H1 (cell line): ENCODE data around the gene BUD13. TPM values are rescaled to one million over a fixed set of nuclear protein-coding genes. Genes with fewer than 3 reads are reported as not detected.

ENCODE experiments used
- CTCF ChIA-PET: fragments of 300-600 bp; sonication (Branson Sonifier 250); formaldehyde crosslinking; loops from one replicate; lab custom pipeline; 2021; ENCODE audit not compliant: partially characterized antibody; lab: Charles Lee
- POLR2A ChIA-PET: fragments of 300-600 bp; sonication (Branson Sonifier 250); formaldehyde crosslinking; loops from one replicate; lab custom pipeline; 2021; ENCODE audit warnings: inconsistent platforms; ENCODE audit not compliant: partially characterized antibody; lab: Charles Lee
- DNase-seq, 2 experiments: peaks; one replicate each; pipeline versions ENCODE4 v3.0.0 to v3.0.0-alpha.2; 2010 to 2022; ENCODE audit warnings: low spot score in 2 of 2, low read depth in 1 of 2, mixed read lengths in 1 of 2
- FAIRE-seq: peaks from 2 replicates; lab custom pipeline; 2011; peaks lifted over from hg19 to GRCh38; lab: Jason Lieb, UNC
- H2AFZ ChIP-seq: 2 replicates; pipeline ENCODE4 v1.8.1; 2012; ENCODE audit warnings: low read length, inconsistent platforms
- H2AK5ac ChIP-seq: 2 replicates; pipeline ENCODE4 v1.6.1; 2013; ENCODE audit warnings: low read depth, low read length
- H2BK120ac ChIP-seq: replicated peaks from 2 replicates; pipeline ENCODE3; 2013; ENCODE audit warnings: low read depth, low read length, inconsistent platforms
- H2BK12ac ChIP-seq: 2 replicates; pipeline ENCODE4 v1.6.1; 2013; ENCODE audit warnings: low read depth, low read length
- H2BK15ac ChIP-seq: 2 replicates; pipeline ENCODE4 v1.6.1; 2013; ENCODE audit warnings: low read length
- H2BK20ac ChIP-seq: 2 replicates; pipeline ENCODE4 v1.6.1; 2013; ENCODE audit warnings: low read length
- H2BK5ac ChIP-seq: 2 replicates; pipeline ENCODE4 v1.6.1; 2013; ENCODE audit warnings: low read depth, low read length
- H3K14ac ChIP-seq: 2 replicates; pipeline ENCODE4 v1.6.1; 2013; ENCODE audit warnings: inconsistent platforms; ENCODE audit not compliant: insufficient read length
- H3K18ac ChIP-seq: 2 replicates; pipeline ENCODE4 v1.6.1; 2013; ENCODE audit warnings: low read length; ENCODE audit errors: extremely low read depth
- H3K23ac ChIP-seq: 2 replicates; pipeline ENCODE4 v1.6.1; 2013; ENCODE audit warnings: inconsistent platforms; ENCODE audit not compliant: insufficient read length
- H3K23me2 ChIP-seq: 2 replicates; pipeline ENCODE4 v1.6.1; 2013; ENCODE audit warnings: low read depth, low read length
- H3K27ac ChIP-seq: 2 replicates; pipeline ENCODE4 v1.6.1; 2011; ENCODE audit warnings: low read depth, low read length, inconsistent platforms
- H3K27me3 ChIP-seq, 4 experiments: replicated peaks in 1 of 4; 1 replicate in 1 of 4; 2 replicates in 3 of 4; pipeline versions ENCODE4 v1.6.1 to v1.8.1; 2011 to 2013; ENCODE audit warnings: low read length in 3 of 4, mild to moderate bottlenecking in 3 of 4, inconsistent platforms in 2 of 4, mixed read lengths in 2 of 4, moderate library complexity in 1 of 4; ENCODE audit not compliant: control insufficient read depth in 3 of 4, insufficient read depth in 3 of 4; ENCODE audit errors: extremely low read depth in 1 of 4
- H3K36me3 ChIP-seq, 4 experiments: 2 replicates each; pipeline versions ENCODE4 v1.6.1 to v1.8.1; 2011 to 2013; ENCODE audit warnings: mild to moderate bottlenecking in 4 of 4, low read length in 3 of 4, moderate library complexity in 2 of 4, control low read depth in 1 of 4, inconsistent platforms in 1 of 4; ENCODE audit not compliant: insufficient read depth in 4 of 4, control insufficient read depth in 2 of 4
- H3K4ac ChIP-seq: replicated peaks from 2 replicates; pipeline ENCODE3; 2013; ENCODE audit warnings: low read length, low read depth, mixed read lengths, inconsistent platforms; ENCODE audit not compliant: insufficient read length
- H3K4me1 ChIP-seq, 4 experiments: replicated peaks in 1 of 4; 1 replicate in 1 of 4; 2 replicates in 3 of 4; pipeline versions ENCODE4 v1.6.1 to v1.8.1; 2011 to 2013; ENCODE audit warnings: low read length in 3 of 4, inconsistent platforms in 2 of 4, mixed read lengths in 1 of 4; ENCODE audit not compliant: insufficient read depth in 4 of 4, control insufficient read depth in 3 of 4
- H3K4me2 ChIP-seq, 2 experiments: 2 replicates each; pipeline versions ENCODE4 v1.6.1 to v1.8.1; 2011 to 2013; ENCODE audit warnings: low read depth in 2 of 2, low read length in 2 of 2, control low read depth in 1 of 2, inconsistent platforms in 1 of 2, mild to moderate bottlenecking in 1 of 2; ENCODE audit not compliant: insufficient read depth in 1 of 2
- H3K4me3 ChIP-seq, 4 experiments: fragments of 200-600, 300-600 bp in 1 of 4; sonication (generic), shearing (Covaris generic), sonication (Bioruptor Twin) in 1 of 4; 2 replicates each; pipeline versions ENCODE4 v1.5.1 to v1.8.1; 2011 to 2016; ENCODE audit warnings: low read length in 4 of 4, low read depth in 3 of 4, control low read depth in 2 of 4, inconsistent platforms in 2 of 4, mild to moderate bottlenecking in 2 of 4, mixed read lengths in 1 of 4, moderate library complexity in 1 of 4; ENCODE audit not compliant: insufficient read depth in 2 of 4; ENCODE audit errors: extremely low read depth in 1 of 4
- H3K56ac ChIP-seq: replicated peaks from 2 replicates; pipeline ENCODE3; 2013; ENCODE audit warnings: low read depth, mild to moderate bottlenecking, mixed read lengths, low read length, inconsistent platforms; ENCODE audit not compliant: insufficient read length
- H3K79me1 ChIP-seq: 2 replicates; pipeline ENCODE4 v1.6.1; 2013; ENCODE audit warnings: low read depth, low read length, control low read depth
- H3K79me2 ChIP-seq, 2 experiments: 2 replicates each; pipeline versions ENCODE4 v1.6.1 to v1.8.1; 2012 to 2013; ENCODE audit warnings: low read length in 2 of 2, mild to moderate bottlenecking in 2 of 2, inconsistent platforms in 1 of 2; ENCODE audit not compliant: insufficient read depth in 2 of 2, control insufficient read depth in 1 of 2
- H3K9ac ChIP-seq, 4 experiments: replicated peaks in 1 of 4; 1 replicate in 1 of 4; 2 replicates in 3 of 4; pipeline versions ENCODE4 v1.6.1 to v1.8.1; 2011 to 2013; ENCODE audit warnings: low read depth in 3 of 4, low read length in 3 of 4, control low read depth in 2 of 4, mild to moderate bottlenecking in 2 of 4, moderate library complexity in 2 of 4, inconsistent platforms in 1 of 4; ENCODE audit errors: extremely low read depth in 1 of 4
- H3K9me3 ChIP-seq, 2 experiments: 2 replicates each; pipeline versions ENCODE4 v1.6.1 to v1.8.1; 2012 to 2013; ENCODE audit warnings: mild to moderate bottlenecking in 2 of 2, moderate library complexity in 2 of 2, control low read depth in 1 of 2, inconsistent platforms in 1 of 2, low read depth in 1 of 2, low read length in 1 of 2, mixed read lengths in 1 of 2; ENCODE audit not compliant: insufficient read depth in 2 of 2
- H4K20me1 ChIP-seq, 2 experiments: replicated peaks in 1 of 2; 2 replicates each; pipeline versions ENCODE3 to v1.8.1; 2011 to 2013; ENCODE audit warnings: inconsistent platforms in 2 of 2, low read length in 2 of 2, mild to moderate bottlenecking in 1 of 2; ENCODE audit not compliant: insufficient read depth in 2 of 2, control insufficient read depth in 1 of 2
- H4K5ac ChIP-seq: 2 replicates; pipeline ENCODE4 v1.6.1; 2013; ENCODE audit warnings: low read length, low read depth, mixed read lengths, inconsistent platforms; ENCODE audit not compliant: insufficient read length
- H4K8ac ChIP-seq: 2 replicates; pipeline ENCODE4 v1.8.0; 2013; ENCODE audit warnings: mild to moderate bottlenecking, moderate library complexity, low read length, inconsistent platforms; ENCODE audit not compliant: insufficient read depth; ENCODE audit errors: extremely low read depth
- H4K91ac ChIP-seq: replicated peaks from 2 replicates; pipeline ENCODE3; 2013; ENCODE audit warnings: low read length, mixed read lengths, inconsistent platforms; ENCODE audit not compliant: insufficient read length
- EP300 ChIP-seq, 2 experiments: IDR thresholded peaks; 1 replicate in 1 of 2; 2 replicates in 1 of 2; pipeline ENCODE4 v1.6.1; 2011 to 2012; ENCODE audit warnings: low read depth in 2 of 2, low read length in 2 of 2, mild to moderate bottlenecking in 2 of 2, borderline replicate concordance in 1 of 2, inconsistent platforms in 1 of 2, moderate library complexity in 1 of 2
- FOSL1 ChIP-seq: IDR thresholded peaks from 2 replicates; pipeline ENCODE4 v1.6.1; 2011; ENCODE audit warnings: mild to moderate bottlenecking, low read depth, low read length, moderate library complexity; ENCODE audit not compliant: insufficient read depth
- GABPA ChIP-seq: IDR thresholded peaks from 2 replicates; pipeline ENCODE4 v1.6.1; 2011; ENCODE audit warnings: mild to moderate bottlenecking, low read length, moderate library complexity, borderline replicate concordance; ENCODE audit not compliant: insufficient read depth
- KDM1A ChIP-seq: fragments of 200-600, 300-600 bp; sonication (generic); IDR thresholded peaks from 2 replicates; pipeline ENCODE4 v1.7.1; 2016; ENCODE audit warnings: mild to moderate bottlenecking, low read length, borderline replicate concordance
- KDM4A ChIP-seq: IDR thresholded peaks from one replicate; pipeline ENCODE4 v1.7.1; 2012; ENCODE audit warnings: low read depth, mild to moderate bottlenecking, moderate library complexity, low read length, inconsistent platforms; ENCODE audit not compliant: severe bottlenecking
- KDM5A ChIP-seq: fragments of 200-600 bp; IDR thresholded peaks from 2 replicates; pipeline ENCODE4 v1.7.1; 2012; ENCODE audit warnings: mild to moderate bottlenecking, low read length, inconsistent platforms, mixed read lengths
- NRF1 ChIP-seq: IDR thresholded peaks from 2 replicates; pipeline ENCODE4 v1.6.1; 2011; ENCODE audit warnings: mild to moderate bottlenecking, low read depth, low read length, improper control_type of control experiment
- TBP ChIP-seq: IDR thresholded peaks from 2 replicates; pipeline ENCODE4 v1.6.1; 2011; ENCODE audit warnings: low read depth, low read length, improper control_type of control experiment
- TCF12 ChIP-seq: IDR thresholded peaks from 2 replicates; pipeline ENCODE4 v1.6.1; 2011; ENCODE audit warnings: low read depth, mild to moderate bottlenecking, low read length
- WGBS, 2 experiments: shearing (Covaris generic) in 1 of 2; methylation state at CpG; one replicate each; pipeline versions ENCODE4 v1.1.6 to v1.1.7; 2013 to 2015; ENCODE audit warnings: low lambda C conversion rate in 2 of 2, mixed read lengths in 2 of 2, inconsistent platforms in 1 of 2, low coverage in 1 of 2, missing lambda C conversion rate in 1 of 2; ENCODE audit not compliant: insufficient replicate concordance in 2 of 2, insufficient coverage in 1 of 2, insufficient read length in 1 of 2; ENCODE audit errors: extremely low coverage in 1 of 2, missing lambda C conversion rate in 1 of 2; 5-methylcytosine and 5-hydroxymethylcytosine counted together
- polyA plus RNA-seq, 7 experiments: library from polyadenylated mRNA; depleted of rRNA in 3 of 7; stranded (reverse) in 5 of 7; unstranded in 2 of 7; fragments of >200 nt in 5 of 7; fragments of 200-250 nt in 2 of 7; gene quantifications; 1 replicate in 5 of 7; 2 replicates in 1 of 7; 4 replicates in 1 of 7; pipeline versions ENCODE4 v1.2.1 to v1.2.3, GENCODE V29; 2011 to 2013; ENCODE audit warnings: missing spikeins in 2 of 7, mixed read lengths in 2 of 7
- total RNA-seq: library from RNA; stranded (reverse); fragmentation: NEBNext Ultra II Directional; extraction: Animal tissue kit (Norgen Biotek cat#: 25700); gene quantifications from 2 replicates; pipeline ENCODE4 v1.2.1, GENCODE V29; 2021

BUD13 gene
- total and polyA plus RNA-seq, 2 of the 8 experiments (the other 6 are each of a cell fraction or from before 2014, with no cell fraction given), result 24.8 to 27.2 TPM

DNA sequence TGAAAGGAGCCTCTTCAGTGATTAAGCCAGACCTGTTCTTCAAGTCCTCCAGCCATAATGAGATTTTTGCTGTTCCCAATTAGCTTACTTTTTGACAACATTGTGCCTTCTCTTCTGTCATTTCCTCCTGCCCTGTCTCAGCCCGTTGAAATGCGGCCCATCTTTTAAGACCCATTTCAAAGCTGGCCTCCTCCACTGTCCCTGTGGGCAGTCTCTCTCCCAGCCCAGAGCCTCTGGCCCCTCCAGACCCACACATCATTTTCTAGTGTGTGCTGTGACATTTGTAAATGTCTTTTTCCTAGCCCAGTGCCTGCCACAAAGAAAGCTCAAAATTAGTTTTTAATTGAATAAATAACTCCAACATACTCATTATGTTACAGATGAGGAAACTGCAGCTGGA lies 70.9 kb downstream of the BUD13 start:
- no peak for DNase-seq
- CTCF ChIA-PET, result interaction anchor here (0.8 to 4.3 kb wide), 11 partner anchors 8 to 202 kb away, joined by 3 to 35 read pairs (median 4); no protein-coding TSS in a partner anchor
- FAIRE-seq, result no peak

More for the DNA sequence above, 70.9 kb downstream of the BUD13 start:
- Histone ChIP-seq H3K18ac (no peak overlapping the region), H3K27ac (no peak overlapping the region), H3K23me2 (no peaks in the 10 kb centered on the region; the same call in 1 of the 2 replicates), H3K4me3 (no peak overlapping the region), H3K79me2 (no peaks in the 10 kb centered on the region), H3K4me2 (no peak overlapping the region), H4K20me1 (no peaks in the 10 kb centered on the region), H2BK15ac (no peak overlapping the region), H3K79me1 (no peaks in the 10 kb centered on the region), H3K4me1 (peaks cover 2 to 10% (median 9%) of the 10 kb centered on the region in 4 experiments; a peak in 5 of 7 replicates), H3K36me3 (no peaks in the 10 kb centered on the region), H2BK5ac (no peak overlapping the region), H3K14ac (no peak overlapping the region), H3K9me3 (no peaks in the 10 kb centered on the region), H4K5ac (no peak overlapping the region), H2BK120ac (no peak overlapping the region), H3K27me3 (peaks cover 0 to 5% (median 1%) of the 10 kb centered on the region in 4 experiments; a peak in 4 of 7 replicates), H2AK5ac (no peak overlapping the region), H2AFZ (no peak overlapping the region), H3K23ac (no peak overlapping the region), H2BK12ac (no peak overlapping the region), H4K91ac (no peak overlapping the region), H3K9ac (no peak overlapping the region), H2BK20ac (no peak overlapping the region), H4K8ac (no peak overlapping the region), H3K56ac (no peak overlapping the region), H3K4ac (no peak overlapping the region)
- 92% methylated on average over 2 of the region's 2 CpGs; no CpG with 5 or more reads in 1 of the 2 experiments for WGBS, 2 experiments
- POLR2A ChIA-PET, result no interaction called here
- TF ChIP-seq GABPA (no peak), EP300 (IDR thresholded peaks at IDR 0.05; ENCODE audit: borderline replicate concordance in 1 of 2, low read depth in 2 of 2, low read length in 2 of 2) (no peak), TCF12 (no peak), KDM1A (no peak), TBP (no peak), KDM4A (no peak), NRF1 (no peak), FOSL1 (no peak), KDM5A (no peak)
